BLaER1 (cell line): ENCODE measurements around the gene RAP1GAP.

ENCODE experiments used
- H3K27ac ChIP-seq: shearing (Covaris generic); formaldehyde crosslinking; 2 replicates; pipeline ENCODE4 v1.8.1; 2022
- H3K27me3 ChIP-seq: shearing (Covaris generic); formaldehyde crosslinking; 2 replicates; pipeline ENCODE4 v1.8.1; 2022
- H3K36me3 ChIP-seq: shearing (Covaris generic); formaldehyde crosslinking; 2 replicates; pipeline ENCODE4 v1.8.1; 2022
- H3K4me1 ChIP-seq: shearing (Covaris generic); formaldehyde crosslinking; 2 replicates; pipeline ENCODE4 v1.8.1; 2022
- H3K4me2 ChIP-seq: shearing (Covaris generic); formaldehyde crosslinking; 2 replicates; pipeline ENCODE4 v1.8.1; 2022
- H3K4me3 ChIP-seq: shearing (Covaris generic); formaldehyde crosslinking; 2 replicates; pipeline ENCODE4 v1.8.1; 2022
- H3K9ac ChIP-seq: shearing (Covaris generic); formaldehyde crosslinking; 2 replicates; pipeline ENCODE4 v1.8.1; 2022
- H3K9me3 ChIP-seq: shearing (Covaris generic); formaldehyde crosslinking; 2 replicates; pipeline ENCODE4 v1.8.1; 2022
- H4K20me1 ChIP-seq: shearing (Covaris generic); formaldehyde crosslinking; 2 replicates; pipeline ENCODE4 v1.8.1; 2022
- Cebpa-rat ChIP-seq: shearing (Covaris generic); IDR thresholded peaks from 2 replicates; pipeline ENCODE4 v1.8.1; 2022

Gene RAP1GAP

DNA sequence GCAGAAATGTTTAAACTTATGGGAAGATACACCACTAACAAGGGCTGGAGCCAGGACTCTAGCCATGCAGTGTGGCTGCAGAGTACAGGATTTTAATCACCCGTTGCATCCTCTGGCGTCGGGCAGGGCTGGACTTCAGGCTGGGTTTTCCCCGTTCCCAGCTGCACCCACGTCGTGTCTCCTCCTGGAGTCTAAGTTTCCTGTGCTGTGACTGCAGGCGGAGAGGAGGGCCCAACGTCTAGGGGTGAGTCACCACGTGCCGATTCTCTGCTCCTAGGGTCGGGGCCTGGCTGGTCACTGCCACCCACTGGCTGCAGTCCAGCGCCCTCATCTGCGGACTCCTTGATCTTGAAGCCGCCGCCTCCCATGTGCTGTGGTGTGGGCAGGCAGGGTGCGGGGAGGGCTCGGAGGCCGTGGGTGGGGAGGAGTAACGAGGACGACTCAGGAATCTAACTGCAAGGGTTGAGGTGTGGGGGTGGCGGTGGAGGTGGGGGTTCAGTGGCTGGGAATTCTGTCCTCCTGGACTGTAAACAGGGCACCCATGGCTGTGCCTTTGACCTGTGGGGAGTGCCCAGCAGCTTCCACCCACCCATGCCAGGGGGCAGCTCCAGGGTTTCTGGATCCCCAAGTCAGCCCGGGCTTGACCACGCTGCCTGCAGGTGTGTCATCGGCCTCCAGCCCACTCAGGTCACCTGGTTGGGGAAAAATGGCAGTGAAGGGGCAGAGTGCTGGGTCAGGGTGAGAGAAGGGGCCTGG, 82.1 kb downstream of the RAP1GAP start:
- Histone ChIP-seq H3K27me3 (no peaks in the 10 kb centered on the region), H3K9ac (no peak overlapping the region), H3K4me1 (peaks cover 16% of the 10 kb centered on the region), H4K20me1 (no peaks in the 10 kb centered on the region), H3K4me2 (no peak overlapping the region), H3K36me3 (no peaks in the 10 kb centered on the region), H3K4me3 (no peak overlapping the region), H3K27ac (no peak overlapping the region), H3K9me3 (no peaks in the 10 kb centered on the region)
- TF ChIP-seq Cebpa-rat, result no peak

DNA sequence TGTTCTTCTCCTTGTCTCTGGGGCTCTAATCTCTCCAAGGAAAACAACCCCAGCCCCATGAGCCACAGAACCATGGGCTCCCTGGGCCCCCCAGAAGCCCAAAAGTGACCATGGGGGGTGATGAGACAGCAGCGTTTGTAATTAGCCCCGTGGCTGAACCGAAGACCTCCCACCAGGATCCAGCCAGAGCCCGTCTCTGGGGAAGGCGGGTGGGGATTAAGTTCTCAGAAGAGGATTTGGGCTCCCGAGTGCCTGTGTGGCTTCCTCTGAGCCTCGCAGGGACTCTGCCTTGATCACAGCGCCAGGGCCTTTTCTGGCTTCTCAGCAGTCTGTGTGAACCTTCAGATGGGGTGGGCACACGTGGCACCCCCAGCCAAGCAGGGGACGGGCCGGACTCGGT, 82.9 kb downstream of the RAP1GAP start:
- no peaks in the 10 kb centered on the region for H3K9me3 ChIP-seq
- H3K9ac ChIP-seq, result no peak overlapping the region
- peaks cover 16% of the 10 kb centered on the region for H3K4me1 ChIP-seq
- no peaks in the 10 kb centered on the region for H3K27me3 ChIP-seq
- H3K4me3 ChIP-seq, result no peak overlapping the region
- no peak for TF ChIP-seq Cebpa-rat
- no peak overlapping the region for H3K27ac ChIP-seq
- H3K4me2 ChIP-seq, result no peak overlapping the region
- H4K20me1 ChIP-seq, result no peaks in the 10 kb centered on the region
- H3K36me3 ChIP-seq, result no peaks in the 10 kb centered on the region

DNA sequence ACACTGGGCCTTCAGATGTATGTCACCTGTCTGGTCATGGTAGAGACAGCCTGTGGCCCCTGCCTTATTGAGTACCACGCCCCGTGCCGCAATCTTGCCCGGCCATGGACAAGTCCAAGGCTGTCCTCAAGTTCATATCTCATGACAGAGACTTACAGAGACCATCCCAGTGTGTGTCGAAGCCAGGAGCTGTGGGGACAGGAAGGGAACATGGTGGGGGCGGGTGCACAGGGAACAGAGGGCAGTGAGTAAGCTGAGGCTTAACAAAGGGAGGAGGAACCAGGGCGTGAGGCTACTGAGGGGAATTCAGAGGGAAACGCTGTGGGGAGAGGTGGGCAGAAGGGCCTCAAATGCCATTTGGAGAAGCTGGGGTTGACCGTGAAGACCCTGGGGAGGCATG, 84.1 kb downstream of the RAP1GAP start:
- no peak for TF ChIP-seq Cebpa-rat
- Histone ChIP-seq H3K36me3 (no peaks in the 10 kb centered on the region), H3K9me3 (no peaks in the 10 kb centered on the region), H3K9ac (no peak overlapping the region), H4K20me1 (no peaks in the 10 kb centered on the region), H3K4me2 (no peak overlapping the region), H3K27me3 (no peaks in the 10 kb centered on the region), H3K27ac (no peak overlapping the region), H3K4me1 (peaks cover 8% of the 10 kb centered on the region; the same call in 1 of the 2 replicates), H3K4me3 (no peak overlapping the region)

DNA sequence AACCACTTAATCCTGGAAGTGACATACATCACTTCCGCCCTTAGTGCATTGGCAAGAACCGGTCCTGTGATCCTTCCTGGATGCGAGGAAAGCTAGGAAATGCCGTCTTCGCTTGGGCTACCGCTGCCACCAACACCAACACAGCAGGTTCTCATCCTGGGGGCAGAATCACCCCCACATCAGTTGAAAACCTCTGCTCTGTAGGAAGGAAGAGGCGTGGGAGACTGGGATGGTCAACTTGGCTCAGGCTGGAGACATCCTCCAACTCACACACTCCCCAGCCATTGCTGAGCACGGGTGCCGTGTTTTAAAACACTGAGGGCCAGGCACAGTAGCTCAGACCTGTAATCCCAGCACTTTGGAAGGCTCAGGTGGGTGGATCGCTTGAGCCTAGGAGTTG, 85.1 kb downstream of the RAP1GAP start:
- Histone ChIP-seq H3K27me3 (no peaks in the 10 kb centered on the region), H3K36me3 (no peaks in the 10 kb centered on the region), H3K4me2 (no peak overlapping the region), H3K27ac (no peak overlapping the region), H4K20me1 (no peaks in the 10 kb centered on the region), H3K9ac (no peak overlapping the region), H3K4me1 (peaks cover 6% of the 10 kb centered on the region; the same call in 1 of the 2 replicates), H3K9me3 (no peaks in the 10 kb centered on the region), H3K4me3 (no peak overlapping the region)
- TF ChIP-seq Cebpa-rat, result no peak

DNA sequence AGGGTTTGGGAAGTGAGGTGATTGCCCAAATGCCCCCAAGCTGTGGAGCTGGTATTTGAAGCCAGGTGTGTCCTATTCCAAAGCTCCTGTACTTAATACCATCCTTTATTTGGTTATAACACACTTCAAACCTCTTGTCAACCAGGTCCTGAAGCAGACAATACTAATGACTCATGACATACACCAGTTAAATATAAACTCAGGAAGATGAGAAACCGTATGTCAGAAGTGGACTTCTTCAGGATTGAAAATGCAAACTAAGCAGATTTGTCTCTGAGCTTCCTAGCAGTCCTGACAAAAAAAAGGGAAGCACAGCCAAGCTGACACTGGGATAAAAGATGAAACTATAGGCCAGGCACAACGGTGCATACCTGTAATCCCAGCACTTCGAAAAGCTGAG, 89.4 kb downstream of the RAP1GAP start:
- Histone ChIP-seq H3K4me1 (peaks cover 12% of the 10 kb centered on the region), H3K27me3 (no peaks in the 10 kb centered on the region), H3K9ac (no peak overlapping the region), H3K9me3 (no peaks in the 10 kb centered on the region), H4K20me1 (no peaks in the 10 kb centered on the region), H3K36me3 (no peaks in the 10 kb centered on the region), H3K4me3 (no peak overlapping the region), H3K4me2 (no peak overlapping the region), H3K27ac (no peak overlapping the region)
- TF ChIP-seq Cebpa-rat, result no peak

DNA sequence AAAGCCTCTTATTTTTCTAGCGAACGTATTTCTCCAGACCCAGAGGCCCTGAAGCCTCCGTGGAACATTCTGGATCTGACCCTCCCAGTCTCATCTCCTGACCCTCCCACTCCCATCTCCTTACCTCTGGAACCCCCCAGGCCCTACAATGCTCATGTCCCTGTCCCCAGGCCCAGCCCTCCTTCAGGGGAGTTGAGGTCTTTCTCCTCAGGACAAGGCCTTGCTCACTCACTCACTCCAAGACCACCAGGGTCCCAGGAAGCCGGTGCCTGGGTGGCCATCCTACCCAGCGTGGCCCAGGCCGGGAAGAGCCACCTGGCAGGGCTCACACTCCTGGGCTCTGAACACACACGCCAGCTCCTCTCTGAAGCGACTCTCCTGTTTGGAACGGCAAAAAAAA, 91.2 kb downstream of the RAP1GAP start:
- H3K27me3 ChIP-seq, result no peaks in the 10 kb centered on the region
- TF ChIP-seq Cebpa-rat, result no peak
- H3K9me3 ChIP-seq, result no peaks in the 10 kb centered on the region

DNA sequence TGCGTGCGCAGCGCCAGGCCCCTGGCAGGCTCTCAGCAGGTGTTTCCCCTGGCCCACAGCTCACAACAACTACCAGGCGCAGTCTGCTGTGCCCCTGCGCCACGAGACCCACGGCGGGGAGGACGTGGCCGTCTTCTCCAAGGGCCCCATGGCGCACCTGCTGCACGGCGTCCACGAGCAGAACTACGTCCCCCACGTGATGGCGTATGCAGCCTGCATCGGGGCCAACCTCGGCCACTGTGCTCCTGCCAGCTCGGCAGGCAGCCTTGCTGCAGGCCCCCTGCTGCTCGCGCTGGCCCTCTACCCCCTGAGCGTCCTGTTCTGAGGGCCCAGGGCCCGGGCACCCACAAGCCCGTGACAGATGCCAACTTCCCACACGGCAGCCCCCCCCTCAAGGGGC, 91.8 kb downstream of the RAP1GAP start:
- H3K4me2 ChIP-seq, result no peak overlapping the region
- H3K4me3 ChIP-seq, result no peak overlapping the region
- no peaks in the 10 kb centered on the region for H3K36me3 ChIP-seq
- no peaks in the 10 kb centered on the region for H3K27me3 ChIP-seq
- no peak overlapping the region for H3K9ac ChIP-seq
- H3K27ac ChIP-seq, result no peak overlapping the region
- no peaks in the 10 kb centered on the region for H4K20me1 ChIP-seq
- no peak for TF ChIP-seq Cebpa-rat
- H3K4me1 ChIP-seq, result peaks cover 18% of the 10 kb centered on the region
- no peaks in the 10 kb centered on the region for H3K9me3 ChIP-seq

More for the DNA sequence above, 91.2 kb downstream of the RAP1GAP start:
- H3K9ac ChIP-seq, result no peak overlapping the region
- H3K4me1 ChIP-seq, result peaks cover 20% of the 10 kb centered on the region
- no peak overlapping the region for H3K4me3 ChIP-seq
- H3K4me2 ChIP-seq, result no peak overlapping the region
- no peaks in the 10 kb centered on the region for H3K36me3 ChIP-seq
- H3K27ac ChIP-seq, result no peak overlapping the region
- H4K20me1 ChIP-seq, result no peaks in the 10 kb centered on the region

DNA sequence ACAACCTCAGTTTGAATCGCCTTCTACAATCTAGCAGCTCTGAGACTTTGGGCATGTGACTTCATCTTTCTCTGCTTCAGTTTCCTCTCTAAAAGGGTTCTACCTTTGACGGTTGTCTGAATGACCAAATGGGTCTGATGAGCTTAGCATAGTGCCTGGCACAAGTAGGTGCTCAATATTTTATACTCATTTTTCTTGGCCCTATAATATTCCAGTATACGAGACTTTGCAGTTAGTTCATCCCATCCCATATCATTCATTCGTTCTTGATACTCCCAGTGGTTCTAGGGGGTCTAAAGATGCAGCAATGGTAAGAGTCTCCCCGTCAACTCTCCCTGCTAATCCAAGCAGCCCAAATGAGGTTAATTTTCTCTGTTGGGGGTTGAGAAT, 92.4 kb downstream of the RAP1GAP start:
- Histone ChIP-seq H3K4me1 (peaks cover 18% of the 10 kb centered on the region), H3K9me3 (no peaks in the 10 kb centered on the region), H3K9ac (no peak overlapping the region), H3K27me3 (no peaks in the 10 kb centered on the region), H3K4me2 (no peak overlapping the region), H3K27ac (no peak overlapping the region), H3K36me3 (no peaks in the 10 kb centered on the region), H4K20me1 (no peaks in the 10 kb centered on the region), H3K4me3 (no peak overlapping the region)
- no peak for TF ChIP-seq Cebpa-rat

DNA sequence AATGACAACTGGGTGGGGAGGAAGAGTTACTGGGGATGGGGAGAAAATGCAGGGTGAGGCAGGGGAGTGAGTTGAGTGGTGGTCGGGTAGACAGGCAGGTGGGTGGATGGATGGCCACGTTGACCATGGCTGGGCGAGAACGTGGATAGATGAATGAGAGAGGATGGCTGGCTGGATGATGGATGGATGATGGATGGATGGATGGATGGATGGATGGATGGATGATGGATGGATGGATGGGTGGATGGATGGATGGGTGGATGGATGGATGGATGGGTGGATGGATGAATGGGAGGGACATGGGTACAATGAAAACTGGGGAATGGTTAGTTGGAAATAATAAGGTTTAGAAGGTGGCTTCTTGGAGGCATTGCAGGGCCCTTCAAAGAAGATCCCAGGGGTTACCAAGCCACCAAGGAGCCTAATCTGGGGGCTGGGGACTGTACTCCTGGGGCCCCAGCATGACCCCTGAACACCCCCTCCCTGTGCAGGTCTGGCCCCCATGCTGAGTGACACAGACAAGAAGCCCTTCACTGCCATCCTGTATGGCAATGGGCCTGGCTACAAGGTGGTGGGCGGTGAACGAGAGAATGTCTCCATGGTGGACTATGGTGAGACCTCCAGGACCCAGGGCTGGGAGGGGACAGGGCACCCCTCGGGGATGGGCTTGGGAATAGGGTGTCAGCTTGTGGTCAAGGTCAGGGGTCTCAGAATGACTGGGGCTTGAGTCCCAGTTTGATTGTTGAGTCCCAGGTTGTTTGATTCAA, 92.9 kb downstream of the RAP1GAP start:
- Histone ChIP-seq H3K36me3 (no peaks in the 10 kb centered on the region), H3K9me3 (no peaks in the 10 kb centered on the region), H3K4me2 (no peak overlapping the region), H3K9ac (no peak overlapping the region), H3K4me3 (no peak overlapping the region), H3K27ac (no peak overlapping the region), H4K20me1 (no peaks in the 10 kb centered on the region), H3K4me1 (peaks cover 18% of the 10 kb centered on the region), H3K27me3 (no peaks in the 10 kb centered on the region)
- no peak for TF ChIP-seq Cebpa-rat

DNA sequence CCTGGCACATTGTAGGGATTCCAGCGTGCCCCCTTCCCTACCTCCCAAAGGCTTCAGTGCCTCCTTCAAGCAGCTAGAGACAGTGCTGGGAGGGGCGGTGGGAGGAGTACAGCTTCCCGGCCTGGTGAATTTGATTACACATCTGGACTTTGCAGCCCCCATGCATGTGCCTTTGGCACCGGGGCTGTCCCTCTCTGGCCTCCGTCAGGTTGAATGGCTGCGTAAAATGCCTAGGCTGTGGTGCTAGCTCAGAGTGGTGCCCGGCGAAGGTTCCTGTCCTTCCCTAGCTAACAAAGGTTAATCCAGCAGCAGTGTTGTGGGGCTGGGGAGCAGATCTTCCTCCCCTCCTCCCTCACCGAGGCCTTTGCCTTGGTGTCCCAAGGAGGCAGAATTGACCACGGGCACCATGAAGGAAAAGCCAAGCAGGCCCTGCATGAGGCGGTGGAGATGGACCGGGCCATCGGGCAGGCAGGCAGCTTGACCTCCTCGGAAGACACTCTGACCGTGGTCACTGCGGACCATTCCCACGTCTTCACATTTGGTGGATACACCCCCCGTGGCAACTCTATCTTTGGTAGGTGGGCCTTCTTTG, 93.7 kb downstream of the RAP1GAP start:
- Histone ChIP-seq H3K9me3 (no peaks in the 10 kb centered on the region), H4K20me1 (no peaks in the 10 kb centered on the region), H3K4me1 (peaks cover 18% of the 10 kb centered on the region), H3K4me2 (peak overlapping the region; percentile 67; the same call in 1 of the 2 replicates), H3K4me3 (no peak overlapping the region), H3K27me3 (no peaks in the 10 kb centered on the region), H3K36me3 (no peaks in the 10 kb centered on the region), H3K27ac (no peak overlapping the region), H3K9ac (no peak overlapping the region)
- TF ChIP-seq Cebpa-rat, result no peak
